Osteocyte (in vitro differentiated cells): Measurements from ENCODE around the gene TCIRG1. TPM values are rescaled to one million over a fixed set of nuclear protein-coding genes. Genes with fewer than 3 reads are reported as not detected.
"Not testable (repeated sequence)": the region's sequence is repeated elsewhere in the genome, so short reads cannot be mapped to it uniquely, and the experiment has no call there.

Experiments used
- DNase-seq: peaks from one replicate; pipeline ENCODE4 v3.0.0; 2021; ENCODE audit warnings: mixed read lengths; ENCODE audit not compliant: unreplicated experiment; ENCODE audit errors: extremely low spot score
- H3K27ac Mint-ChIP-seq: one replicate; pipeline ENCODE4 v1.8.0; 2021; ENCODE audit warnings: mild to moderate bottlenecking, mixed read lengths; ENCODE audit not compliant: unreplicated experiment
- H3K27me3 Mint-ChIP-seq: one replicate; pipeline ENCODE4 v1.8.0; 2021; ENCODE audit warnings: mixed read lengths; ENCODE audit not compliant: unreplicated experiment
- H3K36me3 Mint-ChIP-seq: one replicate; pipeline ENCODE4 v1.8.0; 2021; ENCODE audit warnings: mixed read lengths; ENCODE audit not compliant: unreplicated experiment
- H3K4me1 Mint-ChIP-seq: one replicate; pipeline ENCODE4 v1.8.0; 2021; ENCODE audit warnings: mixed read lengths; ENCODE audit not compliant: unreplicated experiment
- H3K4me3 Mint-ChIP-seq: one replicate; pipeline ENCODE4 v1.8.0; 2021; ENCODE audit warnings: mild to moderate bottlenecking, moderate library complexity, mixed read lengths; ENCODE audit not compliant: unreplicated experiment
- H3K9me3 Mint-ChIP-seq: one replicate; pipeline ENCODE4 v1.8.0; 2021; ENCODE audit warnings: mixed read lengths; ENCODE audit not compliant: unreplicated experiment
- long read RNA-seq: library from polyadenylated mRNA; unstranded; transcript quantifications from one replicate; pipeline ENCODE4 v2.0.0, GENCODE V29; 2021
- total RNA-seq: library from RNA; stranded (reverse); gene quantifications from 2 replicates; pipeline ENCODE4 v1.2.1, GENCODE V29; 2021
- TF ChIP-seq, protein P1 (sequence below): fragments of 200-600 bp; sonication (generic); IDR thresholded peaks from 2 replicates; pipeline ENCODE4 v1.5.0; 2021; ENCODE audit warnings: antibody characterized with exemption, mild to moderate bottlenecking, moderate library complexity

Gene TCIRG1, protein sequence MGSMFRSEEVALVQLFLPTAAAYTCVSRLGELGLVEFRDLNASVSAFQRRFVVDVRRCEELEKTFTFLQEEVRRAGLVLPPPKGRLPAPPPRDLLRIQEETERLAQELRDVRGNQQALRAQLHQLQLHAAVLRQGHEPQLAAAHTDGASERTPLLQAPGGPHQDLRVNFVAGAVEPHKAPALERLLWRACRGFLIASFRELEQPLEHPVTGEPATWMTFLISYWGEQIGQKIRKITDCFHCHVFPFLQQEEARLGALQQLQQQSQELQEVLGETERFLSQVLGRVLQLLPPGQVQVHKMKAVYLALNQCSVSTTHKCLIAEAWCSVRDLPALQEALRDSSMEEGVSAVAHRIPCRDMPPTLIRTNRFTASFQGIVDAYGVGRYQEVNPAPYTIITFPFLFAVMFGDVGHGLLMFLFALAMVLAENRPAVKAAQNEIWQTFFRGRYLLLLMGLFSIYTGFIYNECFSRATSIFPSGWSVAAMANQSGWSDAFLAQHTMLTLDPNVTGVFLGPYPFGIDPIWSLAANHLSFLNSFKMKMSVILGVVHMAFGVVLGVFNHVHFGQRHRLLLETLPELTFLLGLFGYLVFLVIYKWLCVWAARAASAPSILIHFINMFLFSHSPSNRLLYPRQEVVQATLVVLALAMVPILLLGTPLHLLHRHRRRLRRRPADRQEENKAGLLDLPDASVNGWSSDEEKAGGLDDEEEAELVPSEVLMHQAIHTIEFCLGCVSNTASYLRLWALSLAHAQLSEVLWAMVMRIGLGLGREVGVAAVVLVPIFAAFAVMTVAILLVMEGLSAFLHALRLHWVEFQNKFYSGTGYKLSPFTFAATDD
- total RNA-seq = 53.0 and 54.2 TPM in 2 replicates
- long read RNA-seq, partial matches to known transcripts = 2 of 3 reads
- long read RNA-seq, other reads (novel, unspliced or antisense) = 0 of 3 reads

DNA sequence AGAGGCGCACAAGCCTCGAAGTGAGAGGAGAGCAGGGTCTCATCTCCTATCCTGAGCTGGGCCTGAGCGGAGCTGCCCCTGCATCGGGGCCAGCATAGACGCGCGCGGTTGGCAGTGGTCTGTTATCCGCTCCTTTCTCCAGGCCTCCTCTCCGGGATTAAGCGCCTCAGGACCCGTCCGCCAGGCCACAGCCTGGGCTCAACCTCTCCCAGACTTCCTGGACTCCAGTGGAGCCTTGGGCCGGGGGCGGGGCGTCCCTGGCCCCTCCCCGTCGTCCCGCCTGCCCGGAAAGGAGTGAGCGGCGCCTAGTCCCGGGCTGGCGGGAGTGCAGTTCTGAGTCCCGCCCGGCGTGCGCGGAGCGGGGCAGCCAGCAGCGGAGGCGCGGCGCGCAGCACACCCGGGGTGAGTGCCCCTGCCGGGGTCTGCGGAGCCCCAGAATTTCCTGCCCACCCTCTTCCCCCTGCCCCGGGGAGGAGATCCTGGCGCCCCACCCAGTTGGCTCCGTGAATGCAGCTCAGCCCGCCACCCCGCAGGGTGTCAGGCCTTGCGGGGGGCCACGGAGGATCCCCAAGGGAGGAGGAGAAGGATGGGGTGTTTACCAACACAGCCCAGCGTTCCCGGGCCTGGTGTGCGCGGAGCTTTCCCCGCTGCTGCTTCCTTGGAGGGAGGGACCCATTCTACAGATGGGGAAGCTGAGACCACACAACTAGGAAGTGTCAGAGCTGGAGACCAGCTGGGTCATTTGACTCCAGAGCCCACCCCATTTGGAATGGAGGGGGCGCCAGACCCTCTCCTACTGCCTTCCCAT lies at the start of gene TCIRG1:
Gene TCIRG1, plus strand, starts transcription at position 308 of the 808 bp plus-strand sequence. CDS start 2,247 bp downstream, outside the sequence.
- peaks cover 35% of the 10 kb centered on the region for H3K4me1 Mint-ChIP-seq

DNA sequence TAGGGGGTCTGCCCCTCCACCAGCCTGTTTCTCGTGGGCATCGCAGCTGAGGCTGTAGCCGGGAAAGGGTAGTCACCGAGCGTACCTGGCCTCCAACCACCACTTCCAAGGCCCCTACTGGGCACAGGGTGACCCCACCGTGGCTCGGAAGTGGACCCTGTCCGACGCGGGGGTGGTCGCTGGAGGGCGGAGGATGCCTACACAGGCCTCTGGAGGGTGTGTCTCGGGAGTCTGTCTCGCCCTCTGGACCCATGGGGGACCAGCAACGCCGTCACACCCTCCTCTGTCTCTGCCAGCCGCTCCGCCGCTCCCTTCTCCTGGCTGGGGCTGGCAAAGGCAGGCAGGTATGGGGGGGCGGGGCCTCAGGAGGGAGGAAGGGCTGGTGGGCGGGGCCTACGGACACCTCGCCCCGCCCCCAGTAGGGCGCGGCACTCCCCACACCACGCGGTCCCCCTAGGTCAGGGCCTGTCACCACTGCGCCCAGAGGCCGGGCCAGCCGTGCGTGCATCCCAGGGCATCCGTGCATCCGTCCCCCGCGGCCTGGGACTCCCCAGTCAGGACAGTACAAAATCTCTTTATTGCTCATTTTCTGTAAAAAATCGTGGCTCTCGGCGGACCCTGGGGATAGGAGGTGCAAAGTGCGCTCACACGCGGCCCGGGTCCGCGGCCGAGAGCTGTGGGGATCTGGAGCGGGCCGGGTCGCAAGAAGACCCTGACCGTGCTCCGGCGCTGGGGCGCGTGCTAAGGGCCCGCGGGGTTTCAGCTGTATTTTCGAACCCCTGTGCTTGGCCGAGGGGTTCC lies 48.1 kb upstream of the TCIRG1 start:
- not testable (repeated sequence) for H3K4me1 Mint-ChIP-seq, H3K36me3 Mint-ChIP-seq, H3K27ac Mint-ChIP-seq, H3K9me3 Mint-ChIP-seq, DNase-seq
- peaks cover 10% of the 10 kb centered on the region for H3K27me3 Mint-ChIP-seq
- peak overlapping the region; percentile 35 for H3K4me3 Mint-ChIP-seq

More for the DNA sequence above, at the start of gene TCIRG1:
- Mint-ChIP-seq H3K27ac (peak within 1 kb of the TSS; percentile 84), H3K4me3 (peak within 1 kb of the TSS; percentile 72), H3K36me3 (peaks cover 2% of the 10 kb centered on the region), H3K27me3 (no peaks in the 10 kb centered on the region), H3K9me3 (no peaks in the 10 kb centered on the region)
- TF ChIP-seq, protein P1, sequence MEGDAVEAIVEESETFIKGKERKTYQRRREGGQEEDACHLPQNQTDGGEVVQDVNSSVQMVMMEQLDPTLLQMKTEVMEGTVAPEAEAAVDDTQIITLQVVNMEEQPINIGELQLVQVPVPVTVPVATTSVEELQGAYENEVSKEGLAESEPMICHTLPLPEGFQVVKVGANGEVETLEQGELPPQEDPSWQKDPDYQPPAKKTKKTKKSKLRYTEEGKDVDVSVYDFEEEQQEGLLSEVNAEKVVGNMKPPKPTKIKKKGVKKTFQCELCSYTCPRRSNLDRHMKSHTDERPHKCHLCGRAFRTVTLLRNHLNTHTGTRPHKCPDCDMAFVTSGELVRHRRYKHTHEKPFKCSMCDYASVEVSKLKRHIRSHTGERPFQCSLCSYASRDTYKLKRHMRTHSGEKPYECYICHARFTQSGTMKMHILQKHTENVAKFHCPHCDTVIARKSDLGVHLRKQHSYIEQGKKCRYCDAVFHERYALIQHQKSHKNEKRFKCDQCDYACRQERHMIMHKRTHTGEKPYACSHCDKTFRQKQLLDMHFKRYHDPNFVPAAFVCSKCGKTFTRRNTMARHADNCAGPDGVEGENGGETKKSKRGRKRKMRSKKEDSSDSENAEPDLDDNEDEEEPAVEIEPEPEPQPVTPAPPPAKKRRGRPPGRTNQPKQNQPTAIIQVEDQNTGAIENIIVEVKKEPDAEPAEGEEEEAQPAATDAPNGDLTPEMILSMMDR = no peak
- no peak for DNase-seq

DNA sequence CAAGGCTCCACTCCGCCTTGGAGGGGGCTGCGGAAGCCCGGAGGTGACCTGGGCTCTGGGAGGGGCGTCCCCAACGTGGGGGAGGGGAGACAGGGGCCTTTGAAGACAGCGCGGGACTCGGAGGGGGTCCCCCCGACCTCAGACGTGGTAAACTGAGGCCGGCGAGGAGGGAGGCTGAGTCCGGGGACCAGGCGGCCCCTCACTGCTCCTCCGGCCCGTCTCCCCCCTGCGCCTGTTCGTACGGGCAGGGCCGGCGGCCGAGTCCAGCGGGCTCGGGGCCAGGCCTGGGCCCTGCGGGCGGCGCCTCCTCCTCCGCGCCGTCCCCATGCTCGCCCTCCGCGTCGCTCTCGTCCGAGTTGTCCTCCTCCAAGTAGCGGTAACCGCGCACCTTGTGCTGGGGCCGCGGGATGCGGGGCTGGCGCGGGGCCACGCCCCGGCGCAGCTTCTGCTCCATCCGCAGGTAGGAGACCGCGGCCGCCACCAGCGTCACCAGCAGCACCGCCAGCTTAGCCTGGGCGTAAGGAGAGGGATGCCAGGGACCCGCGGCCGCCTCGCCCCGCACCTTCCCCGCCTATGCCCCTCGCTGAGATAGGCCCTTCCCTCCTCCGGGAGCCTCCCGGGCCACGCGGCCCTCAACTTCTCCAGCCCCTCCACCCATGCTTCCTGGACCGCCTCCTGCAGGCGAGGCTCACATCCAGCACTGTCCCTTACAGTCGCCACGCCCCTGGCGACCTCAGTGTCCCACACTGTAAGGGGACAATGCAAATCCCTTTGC lies 47.3 kb upstream of the TCIRG1 start:
- DNase-seq, H3K9me3 Mint-ChIP-seq, H3K27ac Mint-ChIP-seq, H3K36me3 Mint-ChIP-seq, H3K4me1 Mint-ChIP-seq: not testable (repeated sequence)
- Mint-ChIP-seq H3K4me3 (peak overlapping the region; percentile 44), H3K27me3 (peaks cover 10% of the 10 kb centered on the region)

DNA sequence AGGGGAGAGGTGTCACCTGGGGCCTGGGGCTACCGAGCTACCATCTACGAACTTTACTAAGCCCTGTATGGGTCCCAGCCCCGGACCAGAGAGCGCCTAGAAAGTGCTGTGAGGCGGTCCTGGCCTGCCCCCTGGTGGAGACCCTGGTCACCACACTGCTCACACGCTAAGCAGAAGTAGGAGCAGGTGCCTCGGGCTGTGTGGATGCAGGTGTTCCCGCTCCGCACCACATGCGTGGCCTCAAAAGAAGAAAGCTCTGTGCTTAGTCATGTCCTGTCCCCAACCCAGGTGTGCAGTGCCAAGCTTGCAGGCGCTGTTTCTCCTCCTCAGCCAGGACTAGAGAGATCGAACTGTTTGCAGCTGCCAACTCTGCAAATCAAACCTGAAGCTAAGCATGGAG lies 45.0 kb upstream of the TCIRG1 start:
- H3K27ac Mint-ChIP-seq, H3K4me1 Mint-ChIP-seq, H3K4me3 Mint-ChIP-seq, H3K9me3 Mint-ChIP-seq, DNase-seq, H3K36me3 Mint-ChIP-seq: not testable (repeated sequence)
- TF ChIP-seq, protein P1 = peak; percentile 59
- peaks cover 10% of the 10 kb centered on the region for H3K27me3 Mint-ChIP-seq

DNA sequence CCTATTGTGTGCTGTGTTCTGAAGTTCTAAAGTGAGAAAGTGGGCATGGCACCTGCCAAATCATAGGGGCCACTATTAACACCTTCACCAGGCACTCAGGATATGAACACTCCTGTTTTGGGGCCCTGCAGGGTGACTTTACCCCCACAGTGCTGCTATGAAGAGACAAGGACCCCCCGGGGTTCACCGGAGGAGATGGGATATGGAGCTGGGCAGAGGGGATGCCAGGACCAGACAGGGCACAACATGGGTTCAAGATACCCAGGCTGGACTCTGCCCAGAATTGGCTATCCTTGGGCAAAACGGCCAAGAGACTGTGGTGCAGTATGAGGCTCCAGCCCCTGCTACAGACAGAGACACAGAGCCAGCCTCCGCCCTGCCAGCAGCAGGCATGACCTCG lies 44.4 kb upstream of the TCIRG1 start:
- not testable (repeated sequence) for H3K4me1 Mint-ChIP-seq, H3K36me3 Mint-ChIP-seq, H3K9me3 Mint-ChIP-seq, DNase-seq, H3K27ac Mint-ChIP-seq, H3K4me3 Mint-ChIP-seq
- H3K27me3 Mint-ChIP-seq = peaks cover 10% of the 10 kb centered on the region

DNA sequence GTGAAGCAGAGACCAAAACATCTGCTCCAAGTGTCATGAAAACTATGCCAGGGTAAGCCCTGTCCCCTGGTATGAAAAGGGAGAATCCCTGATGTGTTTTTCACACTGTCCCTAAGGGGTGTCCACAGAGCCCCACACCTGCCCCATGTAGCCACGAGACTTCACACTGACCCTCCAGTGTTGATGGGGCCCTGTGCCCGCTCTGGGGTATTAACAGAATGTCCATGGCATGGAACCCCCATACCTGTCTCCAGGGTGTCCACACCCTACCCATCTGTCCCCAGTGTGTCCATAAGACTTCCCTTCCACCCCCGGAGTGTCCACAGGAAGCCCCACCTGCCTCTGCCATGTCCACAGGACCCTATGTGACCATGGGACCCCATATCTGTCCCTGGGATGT lies 43.7 kb upstream of the TCIRG1 start:
- H3K27ac Mint-ChIP-seq, DNase-seq, H3K4me3 Mint-ChIP-seq, H3K4me1 Mint-ChIP-seq, H3K9me3 Mint-ChIP-seq, H3K36me3 Mint-ChIP-seq, H3K27me3 Mint-ChIP-seq: not testable (repeated sequence)

DNA sequence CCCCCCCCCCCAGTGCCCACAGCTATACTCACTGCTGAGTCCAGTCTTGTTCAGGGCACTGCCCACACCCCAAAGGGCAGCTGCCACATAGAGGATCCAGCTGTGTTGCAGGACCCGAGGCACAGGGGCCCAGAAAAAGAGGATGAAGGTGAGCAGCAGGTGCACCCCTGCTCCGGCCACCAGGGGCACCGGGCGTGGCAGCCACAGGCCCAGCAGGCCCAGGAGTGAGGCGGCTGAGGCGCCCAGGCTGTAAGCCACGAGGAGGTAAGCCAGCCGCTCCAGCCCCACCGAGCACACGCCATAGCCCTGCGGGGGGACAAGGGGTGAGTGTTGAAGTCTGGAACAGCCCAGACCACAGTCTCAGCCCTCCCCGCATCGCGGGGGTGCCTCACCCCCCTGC lies 43.2 kb upstream of the TCIRG1 start:
- H3K4me3 Mint-ChIP-seq, H3K36me3 Mint-ChIP-seq, H3K27ac Mint-ChIP-seq, H3K27me3 Mint-ChIP-seq, H3K4me1 Mint-ChIP-seq, H3K9me3 Mint-ChIP-seq, DNase-seq: not testable (repeated sequence)
